ENCODE results near the gene CCDC92.

DNA sequence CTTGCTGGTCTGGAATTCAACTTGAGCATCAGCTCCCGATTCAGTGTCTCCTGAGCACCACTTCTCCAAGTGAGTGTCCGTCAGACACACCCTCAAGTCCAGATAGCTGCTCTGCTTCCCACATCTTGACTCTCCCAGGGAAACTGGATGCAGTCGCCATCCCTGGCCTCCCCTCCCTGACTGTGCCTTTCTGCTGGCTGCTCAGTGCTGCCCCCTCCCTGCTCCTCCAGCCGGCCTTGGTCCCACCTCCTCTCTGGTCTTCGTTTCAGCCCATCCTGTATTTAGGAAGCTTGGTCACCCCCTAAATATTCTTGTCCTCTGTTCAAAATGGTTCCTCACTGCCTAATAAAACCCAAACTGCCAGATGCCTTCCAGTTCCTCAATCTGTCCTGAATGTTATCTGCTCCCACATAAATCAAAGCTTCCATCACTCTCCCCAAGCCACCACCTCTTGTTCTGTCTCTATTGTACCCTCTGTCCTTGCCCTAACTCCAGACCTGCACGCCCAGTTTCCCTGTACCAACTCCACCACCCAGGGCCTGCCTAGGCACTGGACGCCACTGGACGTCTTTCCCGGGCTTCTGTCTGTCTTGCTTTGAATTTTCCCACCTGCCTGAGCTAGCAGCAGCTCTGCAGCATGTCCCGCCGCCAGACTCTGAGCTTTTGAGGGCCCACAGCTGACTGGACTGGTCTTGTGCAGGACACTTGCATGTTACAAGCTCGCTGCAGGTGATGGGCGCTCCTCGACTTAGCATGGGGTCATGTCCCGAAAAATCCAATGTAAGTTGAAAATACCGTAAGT, 33.8 kb downstream of the CCDC92 start:
- TF ChIP-seq, protein P1, sequence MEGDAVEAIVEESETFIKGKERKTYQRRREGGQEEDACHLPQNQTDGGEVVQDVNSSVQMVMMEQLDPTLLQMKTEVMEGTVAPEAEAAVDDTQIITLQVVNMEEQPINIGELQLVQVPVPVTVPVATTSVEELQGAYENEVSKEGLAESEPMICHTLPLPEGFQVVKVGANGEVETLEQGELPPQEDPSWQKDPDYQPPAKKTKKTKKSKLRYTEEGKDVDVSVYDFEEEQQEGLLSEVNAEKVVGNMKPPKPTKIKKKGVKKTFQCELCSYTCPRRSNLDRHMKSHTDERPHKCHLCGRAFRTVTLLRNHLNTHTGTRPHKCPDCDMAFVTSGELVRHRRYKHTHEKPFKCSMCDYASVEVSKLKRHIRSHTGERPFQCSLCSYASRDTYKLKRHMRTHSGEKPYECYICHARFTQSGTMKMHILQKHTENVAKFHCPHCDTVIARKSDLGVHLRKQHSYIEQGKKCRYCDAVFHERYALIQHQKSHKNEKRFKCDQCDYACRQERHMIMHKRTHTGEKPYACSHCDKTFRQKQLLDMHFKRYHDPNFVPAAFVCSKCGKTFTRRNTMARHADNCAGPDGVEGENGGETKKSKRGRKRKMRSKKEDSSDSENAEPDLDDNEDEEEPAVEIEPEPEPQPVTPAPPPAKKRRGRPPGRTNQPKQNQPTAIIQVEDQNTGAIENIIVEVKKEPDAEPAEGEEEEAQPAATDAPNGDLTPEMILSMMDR (IDR thresholded peaks at IDR 0.05; ENCODE audit: poor library complexity, severe bottlenecking) = no peak
- no peak for TF ChIP-seq EZH2 (IDR thresholded peaks at IDR 0.05; ENCODE audit: borderline replicate concordance, insufficient read depth, low read length, poor library complexity, severe bottlenecking)
- no peak for TF ChIP-seq RAD21 (conservative IDR thresholded peaks at IDR 0.05)
- no peak for TF ChIP-seq EP300 (conservative IDR thresholded peaks at IDR 0.05; ENCODE audit: poor library complexity, severe bottlenecking)
- TF ChIP-seq, protein P2, sequence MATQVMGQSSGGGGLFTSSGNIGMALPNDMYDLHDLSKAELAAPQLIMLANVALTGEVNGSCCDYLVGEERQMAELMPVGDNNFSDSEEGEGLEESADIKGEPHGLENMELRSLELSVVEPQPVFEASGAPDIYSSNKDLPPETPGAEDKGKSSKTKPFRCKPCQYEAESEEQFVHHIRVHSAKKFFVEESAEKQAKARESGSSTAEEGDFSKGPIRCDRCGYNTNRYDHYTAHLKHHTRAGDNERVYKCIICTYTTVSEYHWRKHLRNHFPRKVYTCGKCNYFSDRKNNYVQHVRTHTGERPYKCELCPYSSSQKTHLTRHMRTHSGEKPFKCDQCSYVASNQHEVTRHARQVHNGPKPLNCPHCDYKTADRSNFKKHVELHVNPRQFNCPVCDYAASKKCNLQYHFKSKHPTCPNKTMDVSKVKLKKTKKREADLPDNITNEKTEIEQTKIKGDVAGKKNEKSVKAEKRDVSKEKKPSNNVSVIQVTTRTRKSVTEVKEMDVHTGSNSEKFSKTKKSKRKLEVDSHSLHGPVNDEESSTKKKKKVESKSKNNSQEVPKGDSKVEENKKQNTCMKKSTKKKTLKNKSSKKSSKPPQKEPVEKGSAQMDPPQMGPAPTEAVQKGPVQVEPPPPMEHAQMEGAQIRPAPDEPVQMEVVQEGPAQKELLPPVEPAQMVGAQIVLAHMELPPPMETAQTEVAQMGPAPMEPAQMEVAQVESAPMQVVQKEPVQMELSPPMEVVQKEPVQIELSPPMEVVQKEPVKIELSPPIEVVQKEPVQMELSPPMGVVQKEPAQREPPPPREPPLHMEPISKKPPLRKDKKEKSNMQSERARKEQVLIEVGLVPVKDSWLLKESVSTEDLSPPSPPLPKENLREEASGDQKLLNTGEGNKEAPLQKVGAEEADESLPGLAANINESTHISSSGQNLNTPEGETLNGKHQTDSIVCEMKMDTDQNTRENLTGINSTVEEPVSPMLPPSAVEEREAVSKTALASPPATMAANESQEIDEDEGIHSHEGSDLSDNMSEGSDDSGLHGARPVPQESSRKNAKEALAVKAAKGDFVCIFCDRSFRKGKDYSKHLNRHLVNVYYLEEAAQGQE (IDR thresholded peaks at IDR 0.05; ENCODE audit: borderline replicate concordance) = no peak
- TF ChIP-seq SMC3 (conservative IDR thresholded peaks at IDR 0.05; ENCODE audit: poor library complexity) = no peak
- TF ChIP-seq POLR2AphosphoS5 (IDR thresholded peaks at IDR 0.05) = no peak
